ENCODE data around the gene HOXD9. TPM values are rescaled to one million over a fixed set of nuclear protein-coding genes. Genes with fewer than 3 reads are reported as not detected.

The HOXD9 gene
- total RNA-seq, 1 experiment from 2014 or later: not detected

DNA sequence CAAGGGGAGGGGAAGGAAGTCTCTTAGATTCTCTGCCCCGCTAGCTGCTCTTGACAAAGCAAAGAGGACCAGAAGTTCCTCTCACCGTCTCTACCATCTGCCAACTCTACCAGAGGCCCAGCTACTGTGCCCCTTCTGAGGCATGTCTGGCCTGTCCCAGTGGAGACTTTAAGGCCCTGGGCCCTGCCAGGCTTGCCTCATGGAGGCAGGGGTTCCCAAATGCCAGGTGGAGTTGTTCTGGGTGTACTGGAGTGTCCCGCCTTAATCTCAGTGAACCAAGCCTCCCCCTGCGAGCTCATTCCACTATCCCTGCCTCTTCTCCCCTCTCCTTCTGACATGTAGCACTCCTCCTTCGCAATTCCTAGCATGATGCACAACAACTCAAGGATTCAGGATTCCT lies 20.7 kb upstream of the HOXD9 start:
- ChIA-PET CTCF (no interaction called here), POLR2A (no interaction called here)
- no peak for DNase-seq (ENCODE audit: low spot score)

More for the DNA sequence above, 20.7 kb upstream of the HOXD9 start:
- no peak overlapping the region for H3K27ac Mint-ChIP-seq
- no peaks in the 10 kb centered on the region for H3K36me3 Mint-ChIP-seq
- TF ChIP-seq, protein P1, sequence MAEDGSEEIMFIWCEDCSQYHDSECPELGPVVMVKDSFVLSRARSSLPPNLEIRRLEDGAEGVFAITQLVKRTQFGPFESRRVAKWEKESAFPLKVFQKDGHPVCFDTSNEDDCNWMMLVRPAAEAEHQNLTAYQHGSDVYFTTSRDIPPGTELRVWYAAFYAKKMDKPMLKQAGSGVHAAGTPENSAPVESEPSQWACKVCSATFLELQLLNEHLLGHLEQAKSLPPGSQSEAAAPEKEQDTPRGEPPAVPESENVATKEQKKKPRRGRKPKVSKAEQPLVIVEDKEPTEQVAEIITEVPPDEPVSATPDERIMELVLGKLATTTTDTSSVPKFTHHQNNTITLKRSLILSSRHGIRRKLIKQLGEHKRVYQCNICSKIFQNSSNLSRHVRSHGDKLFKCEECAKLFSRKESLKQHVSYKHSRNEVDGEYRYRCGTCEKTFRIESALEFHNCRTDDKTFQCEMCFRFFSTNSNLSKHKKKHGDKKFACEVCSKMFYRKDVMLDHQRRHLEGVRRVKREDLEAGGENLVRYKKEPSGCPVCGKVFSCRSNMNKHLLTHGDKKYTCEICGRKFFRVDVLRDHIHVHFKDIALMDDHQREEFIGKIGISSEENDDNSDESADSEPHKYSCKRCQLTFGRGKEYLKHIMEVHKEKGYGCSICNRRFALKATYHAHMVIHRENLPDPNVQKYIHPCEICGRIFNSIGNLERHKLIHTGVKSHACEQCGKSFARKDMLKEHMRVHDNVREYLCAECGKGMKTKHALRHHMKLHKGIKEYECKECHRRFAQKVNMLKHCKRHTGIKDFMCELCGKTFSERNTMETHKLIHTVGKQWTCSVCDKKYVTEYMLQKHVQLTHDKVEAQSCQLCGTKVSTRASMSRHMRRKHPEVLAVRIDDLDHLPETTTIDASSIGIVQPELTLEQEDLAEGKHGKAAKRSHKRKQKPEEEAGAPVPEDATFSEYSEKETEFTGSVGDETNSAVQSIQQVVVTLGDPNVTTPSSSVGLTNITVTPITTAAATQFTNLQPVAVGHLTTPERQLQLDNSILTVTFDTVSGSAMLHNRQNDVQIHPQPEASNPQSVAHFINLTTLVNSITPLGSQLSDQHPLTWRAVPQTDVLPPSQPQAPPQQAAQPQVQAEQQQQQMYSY (CRISPR knock-in tag; IDR thresholded peaks at IDR 0.05): no peak
- TF ChIP-seq NFATC4 (CRISPR knock-in tag; IDR thresholded peaks at IDR 0.05): no peak
- no peak for TF ChIP-seq NR3C1 (CRISPR knock-in tag; conservative IDR thresholded peaks at IDR 0.05; ENCODE audit: low read depth)
- no peak for TF ChIP-seq GRHL2 (CRISPR knock-in tag; IDR thresholded peaks at IDR 0.05; ENCODE audit: insufficient replicate concordance, severe bottlenecking)
- TF ChIP-seq, protein P2, sequence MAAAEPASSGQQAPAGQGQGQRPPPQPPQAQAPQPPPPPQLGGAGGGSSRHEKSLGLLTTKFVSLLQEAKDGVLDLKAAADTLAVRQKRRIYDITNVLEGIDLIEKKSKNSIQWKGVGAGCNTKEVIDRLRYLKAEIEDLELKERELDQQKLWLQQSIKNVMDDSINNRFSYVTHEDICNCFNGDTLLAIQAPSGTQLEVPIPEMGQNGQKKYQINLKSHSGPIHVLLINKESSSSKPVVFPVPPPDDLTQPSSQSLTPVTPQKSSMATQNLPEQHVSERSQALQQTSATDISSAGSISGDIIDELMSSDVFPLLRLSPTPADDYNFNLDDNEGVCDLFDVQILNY (CRISPR knock-in tag; IDR thresholded peaks at IDR 0.05): no peak
- TF ChIP-seq ZNF396 (CRISPR knock-in tag; IDR thresholded peaks at IDR 0.05; ENCODE audit: borderline replicate concordance): no peak
- no peak for TF ChIP-seq ZNF416 (CRISPR knock-in tag; IDR thresholded peaks at IDR 0.05)
- TF ChIP-seq, protein P3, sequence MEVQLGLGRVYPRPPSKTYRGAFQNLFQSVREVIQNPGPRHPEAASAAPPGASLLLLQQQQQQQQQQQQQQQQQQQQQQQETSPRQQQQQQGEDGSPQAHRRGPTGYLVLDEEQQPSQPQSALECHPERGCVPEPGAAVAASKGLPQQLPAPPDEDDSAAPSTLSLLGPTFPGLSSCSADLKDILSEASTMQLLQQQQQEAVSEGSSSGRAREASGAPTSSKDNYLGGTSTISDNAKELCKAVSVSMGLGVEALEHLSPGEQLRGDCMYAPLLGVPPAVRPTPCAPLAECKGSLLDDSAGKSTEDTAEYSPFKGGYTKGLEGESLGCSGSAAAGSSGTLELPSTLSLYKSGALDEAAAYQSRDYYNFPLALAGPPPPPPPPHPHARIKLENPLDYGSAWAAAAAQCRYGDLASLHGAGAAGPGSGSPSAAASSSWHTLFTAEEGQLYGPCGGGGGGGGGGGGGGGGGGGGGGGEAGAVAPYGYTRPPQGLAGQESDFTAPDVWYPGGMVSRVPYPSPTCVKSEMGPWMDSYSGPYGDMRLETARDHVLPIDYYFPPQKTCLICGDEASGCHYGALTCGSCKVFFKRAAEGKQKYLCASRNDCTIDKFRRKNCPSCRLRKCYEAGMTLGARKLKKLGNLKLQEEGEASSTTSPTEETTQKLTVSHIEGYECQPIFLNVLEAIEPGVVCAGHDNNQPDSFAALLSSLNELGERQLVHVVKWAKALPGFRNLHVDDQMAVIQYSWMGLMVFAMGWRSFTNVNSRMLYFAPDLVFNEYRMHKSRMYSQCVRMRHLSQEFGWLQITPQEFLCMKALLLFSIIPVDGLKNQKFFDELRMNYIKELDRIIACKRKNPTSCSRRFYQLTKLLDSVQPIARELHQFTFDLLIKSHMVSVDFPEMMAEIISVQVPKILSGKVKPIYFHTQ (CRISPR knock-in tag; IDR thresholded peaks at IDR 0.05): no peak
- no peak for TF ChIP-seq TEAD4 (CRISPR knock-in tag; IDR thresholded peaks at IDR 0.05)
- TF ChIP-seq, protein P4, sequence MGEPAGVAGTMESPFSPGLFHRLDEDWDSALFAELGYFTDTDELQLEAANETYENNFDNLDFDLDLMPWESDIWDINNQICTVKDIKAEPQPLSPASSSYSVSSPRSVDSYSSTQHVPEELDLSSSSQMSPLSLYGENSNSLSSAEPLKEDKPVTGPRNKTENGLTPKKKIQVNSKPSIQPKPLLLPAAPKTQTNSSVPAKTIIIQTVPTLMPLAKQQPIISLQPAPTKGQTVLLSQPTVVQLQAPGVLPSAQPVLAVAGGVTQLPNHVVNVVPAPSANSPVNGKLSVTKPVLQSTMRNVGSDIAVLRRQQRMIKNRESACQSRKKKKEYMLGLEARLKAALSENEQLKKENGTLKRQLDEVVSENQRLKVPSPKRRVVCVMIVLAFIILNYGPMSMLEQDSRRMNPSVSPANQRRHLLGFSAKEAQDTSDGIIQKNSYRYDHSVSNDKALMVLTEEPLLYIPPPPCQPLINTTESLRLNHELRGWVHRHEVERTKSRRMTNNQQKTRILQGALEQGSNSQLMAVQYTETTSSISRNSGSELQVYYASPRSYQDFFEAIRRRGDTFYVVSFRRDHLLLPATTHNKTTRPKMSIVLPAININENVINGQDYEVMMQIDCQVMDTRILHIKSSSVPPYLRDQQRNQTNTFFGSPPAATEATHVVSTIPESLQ (CRISPR knock-in tag; IDR thresholded peaks at IDR 0.05): no peak
- no peak for TF ChIP-seq GTF2I (CRISPR knock-in tag; conservative IDR thresholded peaks at IDR 0.05)
- TF ChIP-seq PRRX2 (CRISPR knock-in tag; IDR thresholded peaks at IDR 0.05): no peak
- no peak for TF ChIP-seq NR1H2 (CRISPR knock-in tag; IDR thresholded peaks at IDR 0.05)
- TF ChIP-seq, protein P5, sequence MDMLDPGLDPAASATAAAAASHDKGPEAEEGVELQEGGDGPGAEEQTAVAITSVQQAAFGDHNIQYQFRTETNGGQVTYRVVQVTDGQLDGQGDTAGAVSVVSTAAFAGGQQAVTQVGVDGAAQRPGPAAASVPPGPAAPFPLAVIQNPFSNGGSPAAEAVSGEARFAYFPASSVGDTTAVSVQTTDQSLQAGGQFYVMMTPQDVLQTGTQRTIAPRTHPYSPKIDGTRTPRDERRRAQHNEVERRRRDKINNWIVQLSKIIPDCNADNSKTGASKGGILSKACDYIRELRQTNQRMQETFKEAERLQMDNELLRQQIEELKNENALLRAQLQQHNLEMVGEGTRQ (CRISPR knock-in tag; IDR thresholded peaks at IDR 0.05): no peak
- TF ChIP-seq ZNF138 (CRISPR knock-in tag; conservative IDR thresholded peaks at IDR 0.05): no peak
- TF ChIP-seq, protein P6, sequence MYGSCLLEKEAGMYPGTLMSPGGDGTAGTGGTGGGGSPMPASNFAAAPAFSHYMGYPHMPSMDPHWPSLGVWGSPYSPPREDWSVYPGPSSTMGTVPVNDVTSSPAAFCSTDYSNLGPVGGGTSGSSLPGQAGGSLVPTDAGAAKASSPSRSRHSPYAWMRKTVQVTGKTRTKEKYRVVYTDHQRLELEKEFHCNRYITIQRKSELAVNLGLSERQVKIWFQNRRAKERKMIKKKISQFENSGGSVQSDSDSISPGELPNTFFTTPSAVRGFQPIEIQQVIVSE (CRISPR knock-in tag; IDR thresholded peaks at IDR 0.05; ENCODE audit: borderline replicate concordance): no peak
- TF ChIP-seq SMAD4 (CRISPR knock-in tag; IDR thresholded peaks at IDR 0.05): no peak
- TF ChIP-seq ZNF219 (CRISPR knock-in tag; IDR thresholded peaks at IDR 0.05; ENCODE audit: borderline replicate concordance): no peak
- TF ChIP-seq ZNF263 (CRISPR knock-in tag; IDR thresholded peaks at IDR 0.05; ENCODE audit: low read depth): no peak
- TF ChIP-seq, protein P7, sequence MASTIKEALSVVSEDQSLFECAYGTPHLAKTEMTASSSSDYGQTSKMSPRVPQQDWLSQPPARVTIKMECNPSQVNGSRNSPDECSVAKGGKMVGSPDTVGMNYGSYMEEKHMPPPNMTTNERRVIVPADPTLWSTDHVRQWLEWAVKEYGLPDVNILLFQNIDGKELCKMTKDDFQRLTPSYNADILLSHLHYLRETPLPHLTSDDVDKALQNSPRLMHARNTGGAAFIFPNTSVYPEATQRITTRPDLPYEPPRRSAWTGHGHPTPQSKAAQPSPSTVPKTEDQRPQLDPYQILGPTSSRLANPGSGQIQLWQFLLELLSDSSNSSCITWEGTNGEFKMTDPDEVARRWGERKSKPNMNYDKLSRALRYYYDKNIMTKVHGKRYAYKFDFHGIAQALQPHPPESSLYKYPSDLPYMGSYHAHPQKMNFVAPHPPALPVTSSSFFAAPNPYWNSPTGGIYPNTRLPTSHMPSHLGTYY (CRISPR knock-in tag; IDR thresholded peaks at IDR 0.05): no peak
- ATAC-seq: no peak
- no peak overlapping the region for H3K4me3 Mint-ChIP-seq
- H3K4me1 Mint-ChIP-seq: peaks cover 56% of the 10 kb centered on the region
- no peaks in the 10 kb centered on the region for H3K9me3 Mint-ChIP-seq
- H3K27me3 Mint-ChIP-seq (ENCODE audit: low read depth): peaks cover 99% of the 10 kb centered on the region

All from WTC11 (cell line).